HS-27A (cell line): ENCODE measurements around the gene CRIP2.

Experiments used
- DNase-seq: peaks from one replicate; pipeline ENCODE4 v3.0.0-alpha.2; 2012; ENCODE audit warnings: low read depth, missing footprints

Gene CRIP2

GRCh38 chr14:105461903-105462302 lies 12.7 kb upstream of the CRIP2 start:
- no peak for DNase-seq

GRCh38 chr14:105464501-105464900 lies 10.1 kb upstream of the CRIP2 start:
- no peak for DNase-seq

GRCh38 chr14:105465209-105466031 lies 9.2 kb upstream of the CRIP2 start:
- DNase-seq = no peak

- no peak for DNase-seq
These were observed 7.9 kb upstream of the CRIP2 start for GRCh38 chr14:105466531-105467248.

- DNase-seq = no peak
These were observed 7.2 kb upstream of the CRIP2 start for GRCh38 chr14:105467249-105467941.

GRCh38 chr14:105467942-105468471 lies 6.6 kb upstream of the CRIP2 start:
- no peak for DNase-seq

- DNase-seq = no peak
These were observed 5.9 kb upstream of the CRIP2 start for GRCh38 chr14:105468621-105469241.

GRCh38 chr14:105469456-105470349 lies 4.9 kb upstream of the CRIP2 start:
- no peak for DNase-seq

- no peak for DNase-seq
These were observed 4.0 kb upstream of the CRIP2 start for GRCh38 chr14:105470350-105471296.

GRCh38 chr14:105471297-105471821 lies 3.3 kb upstream of the CRIP2 start:
- no peak for DNase-seq

GRCh38 chr14:105471823-105472485 lies 2.7 kb upstream of the CRIP2 start:
- no peak for DNase-seq

- no peak for DNase-seq
These were observed 2.1 kb upstream of the CRIP2 start for GRCh38 chr14:105472486-105472991.

GRCh38 chr14:105473033-105473676 lies 1.5 kb upstream of the CRIP2 start:
- no peak for DNase-seq

GRCh38 chr14:105473677-105474482 lies 741 bp upstream of the CRIP2 start:
- peak; percentile 39 for DNase-seq

GRCh38 chr14:105475269-105476096 lies 862 bp downstream of the CRIP2 start:
- no peak for DNase-seq

GRCh38 chr14:105476097-105476830 lies 1.6 kb downstream of the CRIP2 start:
- DNase-seq = no peak
